ENCODE results near the gene PPFIA3. TPM values are rescaled to one million over a fixed set of nuclear protein-coding genes. Genes with fewer than 3 reads are reported as not detected.
A peak's percentile ranks its signal among the peaks of the same experiment; 100 is the strongest.

Gene PPFIA3
- total RNA-seq, 2 experiments from 2014 or later = 1.8 to 2.2 TPM

GRCh38 chr19:49194408-49194807, 75.1 kb downstream of the PPFIA3 start:
- ChIA-PET POLR2A (no interaction called here), CTCF (no interaction called here)
- Mint-ChIP-seq H3K27me3 (ENCODE audit: low read depth) (peaks cover 2% of the 10 kb centered on the region), H3K4me1 (ENCODE audit: low read depth) (peaks cover 12% of the 10 kb centered on the region), H3K27ac (no peak overlapping the region), H3K9me3 (ENCODE audit: insufficient read depth) (peaks cover 3% of the 10 kb centered on the region), H3K36me3 (ENCODE audit: low read depth) (no peaks in the 10 kb centered on the region), H3K4me3 (no peak overlapping the region)
- no peak for DNase-seq
- no peak for ATAC-seq

GRCh38 chr19:49196527-49197240, 77.3 kb downstream of the PPFIA3 start:
- CTCF ChIA-PET = interaction anchor here (0.8 to 4.2 kb wide), 2 partner anchors 98 to 105 kb away, joined by 3 to 70 read pairs; no protein-coding TSS in a partner anchor
- ATAC-seq = no peak
- POLR2A ChIA-PET = no interaction called here
- H3K27me3 Mint-ChIP-seq (ENCODE audit: low read depth) = peaks cover 2% of the 10 kb centered on the region
- DNase-seq = no peak
- H3K4me3 Mint-ChIP-seq = no peak overlapping the region
- H3K27ac Mint-ChIP-seq = no peak overlapping the region
- H3K36me3 Mint-ChIP-seq (ENCODE audit: low read depth) = no peaks in the 10 kb centered on the region
- peaks cover 8% of the 10 kb centered on the region for H3K4me1 Mint-ChIP-seq (ENCODE audit: low read depth)
- H3K9me3 Mint-ChIP-seq (ENCODE audit: insufficient read depth) = no peaks in the 10 kb centered on the region

- Mint-ChIP-seq H3K9me3 (ENCODE audit: insufficient read depth) (no peaks in the 10 kb centered on the region), H3K4me1 (ENCODE audit: low read depth) (peaks cover 8% of the 10 kb centered on the region), H3K27ac (no peak overlapping the region), H3K4me3 (no peak overlapping the region), H3K27me3 (ENCODE audit: low read depth) (no peaks in the 10 kb centered on the region), H3K36me3 (ENCODE audit: low read depth) (no peaks in the 10 kb centered on the region)
- DNase-seq = peak; percentile 23
- peak; percentile 62 for ATAC-seq
- CTCF ChIA-PET = interaction anchor here (0.9 to 4.2 kb wide), 3 partner anchors 87 to 102 kb away, joined by 3 to 70 read pairs (median 3); partner anchors contain the start of gene LIN7B
- POLR2A ChIA-PET = no interaction called here
Observed at GRCh38 chr19:49200238-49200862, 81.0 kb downstream of the PPFIA3 start.

Other genes with a start within 250 kb of the PPFIA3 start
- 100 to 1,000 TPM; 104 to 124 TPM for gene PPP1R15A, start 247.1 kb upstream of the PPFIA3 start, total RNA-seq
- gene TULP2, start 220.8 kb upstream of the PPFIA3 start, total RNA-seq = not detected
- gene NUCB1, start 219.2 kb upstream of the PPFIA3 start, total RNA-seq = 100 to 1,000 TPM; 229 to 236 TPM
- gene DHDH, start 185.8 kb upstream of the PPFIA3 start, total RNA-seq = 1 to 10 TPM; 1.6 to 1.9 TPM
- 100 to 1,000 TPM; 336 to 350 TPM for gene BAX, start 164.7 kb upstream of the PPFIA3 start, total RNA-seq
- gene FTL, start 154.2 kb upstream of the PPFIA3 start, total RNA-seq = 1,000 to 10,000 TPM in 1 of 2 experiments, 100 to 1,000 TPM in 1; 971 to 1,027 TPM
- gene GYS1, start 126.2 kb upstream of the PPFIA3 start, total RNA-seq = 10 to 100 TPM; 54.7 to 57.9 TPM
- gene RUVBL2, start 125.7 kb upstream of the PPFIA3 start, total RNA-seq = 100 to 1,000 TPM; 105 to 106 TPM
- not detected for gene LHB, start 102.5 kb upstream of the PPFIA3 start, total RNA-seq
- not detected for gene CGB3, start 95.2 kb upstream of the PPFIA3 start, total RNA-seq
- gene CGB2, start 87.7 kb upstream of the PPFIA3 start, total RNA-seq = not detected
- gene CGB1, start 82.6 kb upstream of the PPFIA3 start, total RNA-seq = not detected
- not detected for gene CGB5, start 75.7 kb upstream of the PPFIA3 start, total RNA-seq
- gene CGB8, start 70.4 kb upstream of the PPFIA3 start, total RNA-seq = not detected
- gene CGB7, start 61.8 kb upstream of the PPFIA3 start, total RNA-seq = not detected
- gene NTF4, start 54.7 kb upstream of the PPFIA3 start, total RNA-seq = not detected
- gene KCNA7, start 46.8 kb upstream of the PPFIA3 start, total RNA-seq = not detected
- 100 to 1,000 TPM; 177 to 193 TPM for gene SNRNP70, start 34.1 kb upstream of the PPFIA3 start, total RNA-seq
- 1 to 10 TPM; 3.7 to 6.3 TPM for gene LIN7B, start 5.2 kb upstream of the PPFIA3 start, total RNA-seq
- 1 to 10 TPM in 1 of 2 experiments, under 1 TPM in 1; 0.92 to 1.0 TPM for gene C19orf73, start 401 bp upstream of the PPFIA3 start, total RNA-seq
- gene HRC, start 35.9 kb downstream of the PPFIA3 start, total RNA-seq = not detected
- gene TRPM4, start 38.2 kb downstream of the PPFIA3 start, total RNA-seq = not detected
- 1 to 10 TPM; 3.4 to 3.5 TPM for gene SLC6A16, start 205.6 kb downstream of the PPFIA3 start, total RNA-seq
- 100 to 1,000 TPM; 162 to 176 TPM for gene CD37, start 215.9 kb downstream of the PPFIA3 start, total RNA-seq
- not detected for gene TEAD2, start 242.9 kb downstream of the PPFIA3 start, total RNA-seq
- not detected for gene DKKL1, start 244.3 kb downstream of the PPFIA3 start, total RNA-seq

Data from activated CD8-positive, alpha-beta T cell treated with anti-CD3 and anti-CD28 coated beads, Interleukin-2, amount 10 ng/mL, durations not matched to agents 7 days and 5 days (primary cell).